ENCODE data around the gene MDK. TPM values are rescaled to one million over a fixed set of nuclear protein-coding genes. Genes with fewer than 3 reads are reported as not detected.

MDK gene
- total RNA-seq, 1 experiment from 2014 or later: 286 TPM

- ATAC-seq (no peak), DNase-seq (ENCODE audit: low read depth, low spot score) (no peak)
- H2AFZ ChIP-seq (ENCODE audit: low read depth, low read length, poor library complexity, severe bottlenecking): no peak overlapping the region
- no peaks in the 10 kb centered on the region for H3K27me3 ChIP-seq (ENCODE audit: insufficient read depth, low read length)
- TF ChIP-seq ZFX (IDR thresholded peaks at IDR 0.05) (no peak), EZH2phosphoT487 (IDR thresholded peaks at IDR 0.05; ENCODE audit: borderline replicate concordance) (no peak), SP1 (IDR thresholded peaks at IDR 0.05; ENCODE audit: low read depth) (no peak), CBX3 (IDR thresholded peaks at IDR 0.05; ENCODE audit: low read depth) (no peak), SIN3A (IDR thresholded peaks at IDR 0.05; ENCODE audit: low read depth) (no peak), FOSL1 (IDR thresholded peaks at IDR 0.05; ENCODE audit: low read depth) (no peak), EGR1 (IDR thresholded peaks at IDR 0.05; ENCODE audit: low read depth) (no peak), POLR2AphosphoS5 (IDR thresholded peaks at IDR 0.05; ENCODE audit: low read depth, low read length) (no peak), ELF1 (IDR thresholded peaks at IDR 0.05; ENCODE audit: borderline replicate concordance, low read depth) (no peak), JUND (IDR thresholded peaks at IDR 0.05) (no peak), POLR2A (IDR thresholded peaks at IDR 0.05; ENCODE audit: borderline replicate concordance, extremely low read depth, insufficient read depth, insufficient read length) (no peak), YY1 (IDR thresholded peaks at IDR 0.05; ENCODE audit: extremely low read depth, insufficient replicate concordance, low read depth, low read length) (no peak), EZH2 (IDR thresholded peaks at IDR 0.05) (no peak), ZBTB33 (IDR thresholded peaks at IDR 0.05; ENCODE audit: extremely low read depth, insufficient replicate concordance, low read length) (no peak), TCF7L2 (IDR thresholded peaks at IDR 0.05; ENCODE audit: borderline replicate concordance, extremely low read depth, insufficient read depth, insufficient read length) (no peak), SRF (IDR thresholded peaks at IDR 0.05; ENCODE audit: low read depth) (no peak), RAD21 (IDR thresholded peaks at IDR 0.05; ENCODE audit: low read depth) (no peak), ZNF274 (IDR thresholded peaks at IDR 0.05; ENCODE audit: low read depth, low read length) (no peak)
- TF ChIP-seq, protein P1, sequence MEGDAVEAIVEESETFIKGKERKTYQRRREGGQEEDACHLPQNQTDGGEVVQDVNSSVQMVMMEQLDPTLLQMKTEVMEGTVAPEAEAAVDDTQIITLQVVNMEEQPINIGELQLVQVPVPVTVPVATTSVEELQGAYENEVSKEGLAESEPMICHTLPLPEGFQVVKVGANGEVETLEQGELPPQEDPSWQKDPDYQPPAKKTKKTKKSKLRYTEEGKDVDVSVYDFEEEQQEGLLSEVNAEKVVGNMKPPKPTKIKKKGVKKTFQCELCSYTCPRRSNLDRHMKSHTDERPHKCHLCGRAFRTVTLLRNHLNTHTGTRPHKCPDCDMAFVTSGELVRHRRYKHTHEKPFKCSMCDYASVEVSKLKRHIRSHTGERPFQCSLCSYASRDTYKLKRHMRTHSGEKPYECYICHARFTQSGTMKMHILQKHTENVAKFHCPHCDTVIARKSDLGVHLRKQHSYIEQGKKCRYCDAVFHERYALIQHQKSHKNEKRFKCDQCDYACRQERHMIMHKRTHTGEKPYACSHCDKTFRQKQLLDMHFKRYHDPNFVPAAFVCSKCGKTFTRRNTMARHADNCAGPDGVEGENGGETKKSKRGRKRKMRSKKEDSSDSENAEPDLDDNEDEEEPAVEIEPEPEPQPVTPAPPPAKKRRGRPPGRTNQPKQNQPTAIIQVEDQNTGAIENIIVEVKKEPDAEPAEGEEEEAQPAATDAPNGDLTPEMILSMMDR (IDR thresholded peaks at IDR 0.05 in 2 of 3, conservative IDR thresholded peaks at IDR 0.05 in 1 of 3; ENCODE audit: borderline replicate concordance in 1 of 3, insufficient read depth in 1 of 3, low read depth in 2 of 3, low read length in 2 of 3): no peak
- H3K9me3 ChIP-seq (ENCODE audit: control insufficient read depth in 1 of 2, insufficient read depth in 1 of 2, low read depth in 1 of 2, low read length in 2 of 2): no peaks in the 10 kb centered on the region
- no peak overlapping the region for H3K4me3 ChIP-seq (replicated peaks in 1 of 2; ENCODE audit: low read depth in 1 of 2, low read length in 2 of 2)
- no peaks in the 10 kb centered on the region for H3K79me2 ChIP-seq (ENCODE audit: insufficient read depth, low read length)
- intact Hi-C loops (cut with micrococcal nuclease): no loop called here
- no peak overlapping the region for H3K4me2 ChIP-seq (ENCODE audit: low read length)
- POLR2A ChIA-PET: no interaction called here
- H3K4me1 ChIP-seq (ENCODE audit: control insufficient read depth in 1 of 2, insufficient read depth in 2 of 2, low read length in 2 of 2): no peaks in the 10 kb centered on the region
- no peak overlapping the region for H3K9ac ChIP-seq (ENCODE audit: low read length)
- RAD21 ChIA-PET (ENCODE audit: low non-redundant PET in 1 of 2, low total read pairs in 2 of 2, uncharacterized antibody in 2 of 2, unreplicated experiment in 2 of 2): no interaction called here
- H3K27ac ChIP-seq (ENCODE audit: low read depth, low read length): no peak overlapping the region
- H3K9me2 ChIP-seq (ENCODE audit: insufficient read depth): no peaks in the 10 kb centered on the region
- no TSS peak for BruUV-seq (replicated peaks)
- peaks cover 0 to 4% of the 10 kb centered on the region in 2 experiments; a peak in 3 of 4 replicates for H3K36me3 ChIP-seq (ENCODE audit: control insufficient read depth in 1 of 2, insufficient read depth in 2 of 2, low read length in 2 of 2)
- no peaks in the 10 kb centered on the region for H4K20me1 ChIP-seq (ENCODE audit: insufficient read depth)
- CTCF ChIA-PET: interaction anchor here (1.6 kb wide), 1 partner anchor 9 kb away, joined by 4 read pairs; no protein-coding TSS in a partner anchor
Observed at GRCh38 chr11:46418751-46419150, 37.3 kb downstream of the MDK start.
